Natural killer cell (primary cell): ENCODE data around the gene DENND5B. TPM values are rescaled to one million over a fixed set of nuclear protein-coding genes. Genes with fewer than 3 reads are reported as not detected.

Experiments used
- ATAC-seq, 3 donors: fragments of 150-1000 bp in 2 of 3; fragments of 200-7000 bp in 1 of 3; cut with Tn5 transposase; 1 replicate in 1 of 3; 2 replicates in 2 of 3; pipeline ENCODE4 v1.10.0; 2021; ENCODE audit warnings: mild to moderate bottlenecking in 2 of 3, moderate library complexity in 2 of 3
- DNase-seq, 2 donors: peaks; one replicate each; pipeline versions ENCODE4 v3.0.0 to v3.0.0-alpha.2; 2013 to 2021; ENCODE audit warnings: mixed read lengths in 1 of 2
- H3K27ac ChIP-seq: one replicate; pipeline ENCODE4 v1.5.1; 2013; ENCODE audit warnings: mild to moderate bottlenecking, low read length
- H3K27me3 ChIP-seq: one replicate; pipeline ENCODE4 v1.6.1; 2013; ENCODE audit warnings: low read length; ENCODE audit not compliant: control insufficient read depth, insufficient read depth
- H3K36me3 ChIP-seq: one replicate; pipeline ENCODE4 v1.6.1; 2013; ENCODE audit warnings: low read length; ENCODE audit not compliant: control insufficient read depth, insufficient read depth
- H3K4me1 ChIP-seq: one replicate; pipeline ENCODE4 v1.6.1; 2013; ENCODE audit warnings: low read length; ENCODE audit not compliant: control insufficient read depth, insufficient read depth
- H3K4me3 ChIP-seq: one replicate; pipeline ENCODE4 v1.5.1; 2013; ENCODE audit warnings: low read length
- H3K9me3 ChIP-seq: one replicate; pipeline ENCODE4 v1.6.1; 2013; ENCODE audit warnings: low read length; ENCODE audit not compliant: control insufficient read depth, insufficient read depth
- H3K27ac Mint-ChIP-seq, 2 donors: one replicate each; pipeline ENCODE4 v1.8.0; 2022; ENCODE audit warnings: mild to moderate bottlenecking in 2 of 2, mixed read lengths in 2 of 2, moderate library complexity in 1 of 2
- H3K27me3 Mint-ChIP-seq, 2 donors: one replicate each; pipeline ENCODE4 v1.8.0; 2022; ENCODE audit warnings: low read depth in 2 of 2, mixed read lengths in 2 of 2
- H3K36me3 Mint-ChIP-seq: one replicate; pipeline ENCODE4 v1.8.0; 2022; ENCODE audit warnings: mixed read lengths
- H3K4me1 Mint-ChIP-seq, 2 donors: one replicate each; pipeline ENCODE4 v1.8.0; 2022; ENCODE audit warnings: mixed read lengths in 2 of 2
- H3K4me3 Mint-ChIP-seq: one replicate; pipeline ENCODE4 v1.8.0; 2022; ENCODE audit warnings: mild to moderate bottlenecking, moderate library complexity, mixed read lengths
- H3K9me3 Mint-ChIP-seq, 2 donors: one replicate each; pipeline ENCODE4 v1.8.0; 2022; ENCODE audit warnings: mixed read lengths in 2 of 2
- WGBS: methylation state at CpG from one replicate; pipeline ENCODE4 v1.1.7; 2013; ENCODE audit warnings: missing lambda C conversion rate; ENCODE audit not compliant: insufficient coverage; 5-methylcytosine and 5-hydroxymethylcytosine counted together
- intact Hi-C: fragments of 100-400 bp; cut with micrococcal nuclease; formaldehyde crosslinking; loops from one replicate; pipeline ENCODE4 v1.14.2; 2022
- total RNA-seq, 4 donors: library from RNA; stranded (reverse); fragments of 120-200 nt in 1 of 4; gene quantifications; one replicate each; pipeline versions ENCODE4 v1.2.3 to v1.2.4, GENCODE V29; 2013 to 2022
- TF ChIP-seq, protein P1 (sequence below): fragments of 200-600 bp; IDR thresholded peaks from one replicate; pipeline ENCODE4 v1.8.0; 2022; ENCODE audit warnings: antibody characterized with exemption

The DENND5B gene
- total RNA-seq, 3 donors from 2014 or later (not counting 1 experiment from before 2014, with no cell fraction given), result 0.52 to 2.4 (median 0.70) TPM

DNA sequence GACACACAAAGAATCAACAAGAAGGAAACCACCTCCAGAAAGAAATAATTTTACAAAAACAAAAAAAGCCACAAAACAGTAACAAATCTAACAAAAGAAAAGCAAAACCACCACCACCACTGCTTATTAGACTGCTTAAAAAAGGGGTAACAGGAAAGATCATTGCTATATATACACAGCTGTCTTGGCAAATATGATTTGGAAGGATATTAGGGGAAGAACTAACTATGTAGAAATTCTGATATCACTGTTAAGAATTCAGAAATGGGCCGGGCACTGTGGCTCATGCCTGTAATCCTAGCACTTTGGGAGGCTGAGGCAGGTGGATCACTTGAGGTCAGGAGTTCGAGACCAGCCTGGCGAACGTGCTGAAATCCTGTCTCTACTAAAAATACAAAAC, 92.5 kb downstream of the DENND5B start:
- Mint-ChIP-seq H3K27me3 (peaks cover 0 to 4% of the 10 kb centered on the region in 2 donors), H3K4me3 (no peak overlapping the region)
- no peaks in the 10 kb centered on the region for H3K9me3 ChIP-seq

DNA sequence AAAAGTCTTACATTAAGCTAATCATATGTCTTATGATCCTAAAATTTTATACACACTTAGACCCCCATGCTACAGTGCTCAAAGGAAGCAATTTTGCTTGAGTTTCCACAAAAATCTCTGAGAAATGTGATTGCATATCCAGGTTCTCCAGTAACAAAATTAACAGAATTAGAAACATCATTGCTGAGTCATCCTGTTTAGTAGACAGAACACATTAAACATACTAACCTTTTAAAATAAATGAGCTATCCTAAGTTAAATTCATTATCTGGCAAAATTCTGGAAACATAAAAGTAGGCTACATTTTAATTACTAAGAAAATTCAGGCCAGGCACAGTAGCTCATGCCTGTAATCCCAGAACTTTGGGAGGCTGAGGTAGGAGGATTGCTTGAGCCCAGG, 94.7 kb downstream of the DENND5B start:
- ATAC-seq, result no peak
- H3K4me3 ChIP-seq, result no peak overlapping the region
- no peaks in the 10 kb centered on the region for H3K4me1 ChIP-seq
- no peak overlapping the region for H3K27ac Mint-ChIP-seq
- H3K4me3 Mint-ChIP-seq, result no peak overlapping the region
- no peaks in the 10 kb centered on the region for H3K9me3 Mint-ChIP-seq
- H3K9me3 ChIP-seq, result no peaks in the 10 kb centered on the region
- H3K36me3 ChIP-seq, result no peaks in the 10 kb centered on the region
- no peak overlapping the region for H3K27ac ChIP-seq
- no peaks in the 10 kb centered on the region for H3K36me3 Mint-ChIP-seq
- H3K27me3 ChIP-seq, result no peaks in the 10 kb centered on the region
- no peaks in the 10 kb centered on the region for H3K27me3 Mint-ChIP-seq
- TF ChIP-seq, protein P1, sequence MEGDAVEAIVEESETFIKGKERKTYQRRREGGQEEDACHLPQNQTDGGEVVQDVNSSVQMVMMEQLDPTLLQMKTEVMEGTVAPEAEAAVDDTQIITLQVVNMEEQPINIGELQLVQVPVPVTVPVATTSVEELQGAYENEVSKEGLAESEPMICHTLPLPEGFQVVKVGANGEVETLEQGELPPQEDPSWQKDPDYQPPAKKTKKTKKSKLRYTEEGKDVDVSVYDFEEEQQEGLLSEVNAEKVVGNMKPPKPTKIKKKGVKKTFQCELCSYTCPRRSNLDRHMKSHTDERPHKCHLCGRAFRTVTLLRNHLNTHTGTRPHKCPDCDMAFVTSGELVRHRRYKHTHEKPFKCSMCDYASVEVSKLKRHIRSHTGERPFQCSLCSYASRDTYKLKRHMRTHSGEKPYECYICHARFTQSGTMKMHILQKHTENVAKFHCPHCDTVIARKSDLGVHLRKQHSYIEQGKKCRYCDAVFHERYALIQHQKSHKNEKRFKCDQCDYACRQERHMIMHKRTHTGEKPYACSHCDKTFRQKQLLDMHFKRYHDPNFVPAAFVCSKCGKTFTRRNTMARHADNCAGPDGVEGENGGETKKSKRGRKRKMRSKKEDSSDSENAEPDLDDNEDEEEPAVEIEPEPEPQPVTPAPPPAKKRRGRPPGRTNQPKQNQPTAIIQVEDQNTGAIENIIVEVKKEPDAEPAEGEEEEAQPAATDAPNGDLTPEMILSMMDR, result no peak
- intact Hi-C loops, result no loop called here
- no peak for DNase-seq
- peaks cover 0 to 6% of the 10 kb centered on the region in 2 donors for H3K4me1 Mint-ChIP-seq

More for the DNA sequence above, 92.5 kb downstream of the DENND5B start:
- intact Hi-C loops, result no loop called here
- DNase-seq (no peak), ATAC-seq (no peak)
- Mint-ChIP-seq H3K4me1 (peaks cover 0 to 6% of the 10 kb centered on the region in 2 donors), H3K9me3 (no peaks in the 10 kb centered on the region), H3K36me3 (no peaks in the 10 kb centered on the region), H3K27ac (no peak overlapping the region)
- no peaks in the 10 kb centered on the region for H3K36me3 ChIP-seq
- H3K27me3 ChIP-seq, result no peaks in the 10 kb centered on the region
- TF ChIP-seq, protein P1, result no peak
- H3K4me3 ChIP-seq, result no peak overlapping the region
- H3K27ac ChIP-seq, result no peak overlapping the region
- 92% methylated on average over 4 of the region's 4 CpGs for WGBS
- H3K4me1 ChIP-seq, result no peaks in the 10 kb centered on the region

DNA sequence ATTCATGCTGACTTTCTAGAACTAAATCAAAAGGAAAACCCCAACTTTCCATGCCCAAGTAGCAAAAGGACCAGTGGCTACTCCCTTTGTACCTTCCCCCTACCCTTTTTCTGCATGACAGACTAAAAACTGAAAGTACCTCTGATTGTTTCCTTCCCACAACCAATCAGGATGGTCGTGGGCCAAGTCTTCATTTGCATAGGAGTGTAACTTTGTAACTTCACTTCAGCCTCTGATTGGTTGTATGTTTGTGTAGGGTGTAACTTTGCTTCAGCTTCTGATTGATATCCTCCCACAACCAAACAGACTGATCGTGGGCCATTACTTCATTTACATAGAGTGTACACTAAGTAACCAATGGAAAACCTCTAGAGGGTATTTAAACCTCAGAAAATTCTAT, 96.5 kb downstream of the DENND5B start:
- DNase-seq, result no peak
- H3K36me3 ChIP-seq, result no peaks in the 10 kb centered on the region
- Mint-ChIP-seq H3K4me3 (no peak overlapping the region), H3K9me3 (no peaks in the 10 kb centered on the region), H3K27ac (no peak overlapping the region), H3K4me1 (peaks cover 0 to 6% of the 10 kb centered on the region in 2 donors), H3K36me3 (no peaks in the 10 kb centered on the region), H3K27me3 (peaks cover 0 to 4% of the 10 kb centered on the region in 2 donors)
- H3K4me1 ChIP-seq, result no peaks in the 10 kb centered on the region
- 89% methylated on average over 1 of the region's 2 CpGs for WGBS
- ATAC-seq, result no peak
- H3K9me3 ChIP-seq, result no peaks in the 10 kb centered on the region
- no peaks in the 10 kb centered on the region for H3K27me3 ChIP-seq
- H3K27ac ChIP-seq, result no peak overlapping the region
- TF ChIP-seq, protein P1, result no peak
- intact Hi-C loops, result no loop called here
- no peak overlapping the region for H3K4me3 ChIP-seq

DNA sequence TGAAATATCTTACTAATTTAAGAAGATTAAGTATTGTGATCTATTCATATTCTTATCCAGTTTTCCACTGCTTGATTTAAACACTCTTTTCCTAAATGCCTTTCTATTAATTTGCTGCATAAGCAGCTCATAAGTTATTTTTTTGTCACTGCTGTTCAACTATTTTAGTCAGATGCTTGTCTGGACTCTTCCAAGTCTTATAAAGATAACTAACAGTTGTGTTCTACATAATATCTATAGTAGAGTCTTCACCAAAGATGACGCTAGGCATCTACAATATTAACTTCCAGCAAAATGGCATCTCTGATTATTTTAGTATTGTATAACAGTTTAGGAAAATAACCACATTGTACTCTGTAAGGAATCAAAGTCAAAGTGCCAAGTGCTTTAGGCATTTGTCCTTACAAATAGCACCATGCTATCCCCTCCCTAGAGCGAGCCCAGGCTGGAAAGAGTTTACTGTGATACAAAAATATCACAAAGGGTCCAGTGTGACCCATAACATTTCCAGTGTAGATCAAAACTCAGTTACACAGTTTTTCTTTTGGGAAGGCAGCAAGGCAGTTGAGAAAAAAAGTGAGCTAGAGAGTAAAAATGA, 98.2 kb downstream of the DENND5B start:
- Histone ChIP-seq H3K36me3 (no peaks in the 10 kb centered on the region), H3K4me1 (no peaks in the 10 kb centered on the region), H3K9me3 (no peaks in the 10 kb centered on the region), H3K4me3 (no peak overlapping the region), H3K27ac (no peak overlapping the region), H3K27me3 (no peaks in the 10 kb centered on the region)
- Mint-ChIP-seq H3K9me3 (no peaks in the 10 kb centered on the region), H3K36me3 (no peaks in the 10 kb centered on the region), H3K27ac (no peak overlapping the region), H3K27me3 (peaks cover 0 to 4% of the 10 kb centered on the region in 2 donors), H3K4me1 (no peaks in the 10 kb centered on the region), H3K4me3 (no peak overlapping the region)
- DNase-seq, result no peak
- TF ChIP-seq, protein P1, result no peak
- no peak for ATAC-seq
- WGBS, result 86% methylated on average over 1 of the region's 2 CpGs
- intact Hi-C loops, result no loop called here
